Hepatocyte (in vitro differentiated cells): ENCODE data around the gene RIMBP3C. TPM values are rescaled to one million over a fixed set of nuclear protein-coding genes. Genes with fewer than 3 reads are reported as not detected.
"Not testable (repeated sequence)": the region's sequence is repeated elsewhere in the genome, so short reads cannot be mapped to it uniquely, and the experiment has no call there.

Experiments used
- DNase-seq: peaks from one replicate; pipeline ENCODE4 v3.0.0-alpha.2; 2016; ENCODE audit warnings: low spot score
- H2AFZ ChIP-seq: fragments of 200-600 bp; sonication (generic); 2 replicates; pipeline ENCODE4 v1.6.0; 2016; ENCODE audit warnings: antibody characterized with exemption, mild to moderate bottlenecking
- H3K27ac ChIP-seq: fragments of 200-600 bp; sonication (generic); 2 replicates; pipeline ENCODE4 v1.5.1; 2016; ENCODE audit warnings: mild to moderate bottlenecking
- H3K27me3 ChIP-seq: fragments of 200-600 bp; sonication (generic); 2 replicates; pipeline ENCODE4 v1.6.1; 2016
- H3K36me3 ChIP-seq: fragments of 200-600 bp; sonication (generic); replicated peaks from 2 replicates; pipeline ENCODE4 v1.5.1; 2016; ENCODE audit warnings: low read depth; ENCODE audit not compliant: insufficient read depth
- H3K4me1 ChIP-seq: fragments of 200-600 bp; sonication (generic); 2 replicates; pipeline ENCODE4 v1.5.1; 2016; ENCODE audit warnings: mild to moderate bottlenecking, moderate library complexity; ENCODE audit not compliant: insufficient read depth
- H3K4me2 ChIP-seq: fragments of 200-600 bp; sonication (generic); 2 replicates; pipeline ENCODE4 v1.6.0; 2016
- H3K4me3 ChIP-seq: fragments of 200-600 bp; sonication (generic); 2 replicates; pipeline ENCODE4 v1.5.1; 2016; ENCODE audit warnings: mild to moderate bottlenecking
- H3K79me2 ChIP-seq: fragments of 200-600 bp; sonication (generic); 2 replicates; pipeline ENCODE4 v1.6.0; 2017; ENCODE audit warnings: mild to moderate bottlenecking
- H3K9me2 ChIP-seq: fragments of 200-600 bp; sonication (generic); replicated peaks from 2 replicates; pipeline ENCODE4 v1.6.0; 2017; ENCODE audit warnings: mild to moderate bottlenecking; ENCODE audit not compliant: insufficient read depth
- H3K9me3 ChIP-seq: fragments of 200-600 bp; sonication (generic); 2 replicates; pipeline ENCODE4 v1.5.1; 2016; ENCODE audit warnings: low read depth, mild to moderate bottlenecking
- H4K20me1 ChIP-seq: fragments of 200-600 bp; sonication (generic); 2 replicates; pipeline ENCODE4 v1.6.0; 2016; ENCODE audit warnings: mild to moderate bottlenecking; ENCODE audit not compliant: insufficient read depth, poor library complexity, severe bottlenecking
- EZH2 ChIP-seq: fragments of 200-600 bp; sonication (generic); IDR thresholded peaks from 2 replicates; pipeline ENCODE4 v1.6.1; 2016; ENCODE audit warnings: antibody characterized with exemption, mild to moderate bottlenecking, borderline replicate concordance
- EZH2phosphoT487 ChIP-seq: fragments of 200-600 bp; sonication (generic); IDR thresholded peaks from one replicate; pipeline ENCODE4 v1.6.1; 2018; ENCODE audit warnings: antibody characterized with exemption, mild to moderate bottlenecking, low read depth, moderate library complexity; ENCODE audit not compliant: unreplicated experiment, severe bottlenecking
- WGBS: methylation state at CpG from one replicate; pipeline ENCODE4 v1.1.6; 2016; ENCODE audit warnings: low lambda C conversion rate; ENCODE audit errors: missing lambda C conversion rate; 5-methylcytosine and 5-hydroxymethylcytosine counted together
- polyA plus RNA-seq: library from polyadenylated mRNA; unstranded; fragments of >200 nt; fragmentation: Nextera tagmentation; extraction: Ambion mirVana; gene quantifications from 2 replicates; pipeline ENCODE4 v1.2.1, GENCODE V29; 2016
- total RNA-seq: library from RNA; depleted of rRNA; stranded (reverse); fragments of >200 nt; gene quantifications from 2 replicates; pipeline ENCODE4 v1.2.3, GENCODE V29; 2014
- TF ChIP-seq, protein P1 (sequence below): fragments of 200-600 bp; sonication (generic); IDR thresholded peaks from 2 replicates; pipeline ENCODE4 v1.5.1; 2016; ENCODE audit warnings: antibody characterized with exemption, mild to moderate bottlenecking; ENCODE audit not compliant: poor library complexity

Gene RIMBP3C
- total and polyA plus RNA-seq, 2 experiments from 2014 or later = 0.30 TPM; not detected in 1

- H3K79me2 ChIP-seq = peaks cover 100% of the 10 kb centered on the region
- H3K4me2 ChIP-seq = no peak overlapping the region
- H3K27ac ChIP-seq = no peak overlapping the region
- no peaks in the 10 kb centered on the region for H3K9me3 ChIP-seq
- H2AFZ ChIP-seq = no peak overlapping the region
- DNase-seq = no peak
- WGBS = 100% methylated on average over 2 of the region's 2 CpGs
- no peaks in the 10 kb centered on the region for H3K9me2 ChIP-seq
- TF ChIP-seq EZH2phosphoT487 (no peak), EZH2 (no peak)
- TF ChIP-seq, protein P1, sequence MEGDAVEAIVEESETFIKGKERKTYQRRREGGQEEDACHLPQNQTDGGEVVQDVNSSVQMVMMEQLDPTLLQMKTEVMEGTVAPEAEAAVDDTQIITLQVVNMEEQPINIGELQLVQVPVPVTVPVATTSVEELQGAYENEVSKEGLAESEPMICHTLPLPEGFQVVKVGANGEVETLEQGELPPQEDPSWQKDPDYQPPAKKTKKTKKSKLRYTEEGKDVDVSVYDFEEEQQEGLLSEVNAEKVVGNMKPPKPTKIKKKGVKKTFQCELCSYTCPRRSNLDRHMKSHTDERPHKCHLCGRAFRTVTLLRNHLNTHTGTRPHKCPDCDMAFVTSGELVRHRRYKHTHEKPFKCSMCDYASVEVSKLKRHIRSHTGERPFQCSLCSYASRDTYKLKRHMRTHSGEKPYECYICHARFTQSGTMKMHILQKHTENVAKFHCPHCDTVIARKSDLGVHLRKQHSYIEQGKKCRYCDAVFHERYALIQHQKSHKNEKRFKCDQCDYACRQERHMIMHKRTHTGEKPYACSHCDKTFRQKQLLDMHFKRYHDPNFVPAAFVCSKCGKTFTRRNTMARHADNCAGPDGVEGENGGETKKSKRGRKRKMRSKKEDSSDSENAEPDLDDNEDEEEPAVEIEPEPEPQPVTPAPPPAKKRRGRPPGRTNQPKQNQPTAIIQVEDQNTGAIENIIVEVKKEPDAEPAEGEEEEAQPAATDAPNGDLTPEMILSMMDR = no peak
- no peaks in the 10 kb centered on the region for H3K4me1 ChIP-seq
- no peak overlapping the region for H3K4me3 ChIP-seq
- no peaks in the 10 kb centered on the region for H3K27me3 ChIP-seq
- peaks cover 100% of the 10 kb centered on the region for H4K20me1 ChIP-seq
- no peaks in the 10 kb centered on the region for H3K36me3 ChIP-seq
Observed at GRCh38 chr22:21585389-21585788, 34.1 kb upstream of the RIMBP3C start.

- TF ChIP-seq, protein P1 = no peak
- no peak for TF ChIP-seq EZH2
- no peak for TF ChIP-seq EZH2phosphoT487
- no peaks in the 10 kb centered on the region for H3K9me2 ChIP-seq
- H3K27me3 ChIP-seq = no peaks in the 10 kb centered on the region
- H3K4me2 ChIP-seq = no peak overlapping the region
- H4K20me1 ChIP-seq = peaks cover 100% of the 10 kb centered on the region
- peaks cover 100% of the 10 kb centered on the region for H3K79me2 ChIP-seq
- no peak overlapping the region for H2AFZ ChIP-seq
- H3K4me1 ChIP-seq = peaks cover 12% of the 10 kb centered on the region
- no peak for DNase-seq
- WGBS = 87% methylated on average over 10 of the region's 10 CpGs
- no peaks in the 10 kb centered on the region for H3K36me3 ChIP-seq
- no peak overlapping the region for H3K4me3 ChIP-seq
- no peaks in the 10 kb centered on the region for H3K9me3 ChIP-seq
- H3K27ac ChIP-seq = no peak overlapping the region
Observed at GRCh38 chr22:21582801-21583740, 31.8 kb upstream of the RIMBP3C start.

GRCh38 chr22:21581009-21581713 lies 29.9 kb upstream of the RIMBP3C start:
- H4K20me1 ChIP-seq = peaks cover 100% of the 10 kb centered on the region
- H3K4me2 ChIP-seq, H3K36me3 ChIP-seq, H3K27me3 ChIP-seq, DNase-seq, H3K27ac ChIP-seq, H3K9me2 ChIP-seq, H3K9me3 ChIP-seq, H3K4me3 ChIP-seq, H2AFZ ChIP-seq: not testable (repeated sequence)
- peaks cover 100% of the 10 kb centered on the region for H3K79me2 ChIP-seq
- WGBS = 97% methylated on average over 10 of the region's 10 CpGs
- peaks cover 21% of the 10 kb centered on the region for H3K4me1 ChIP-seq

DNA sequence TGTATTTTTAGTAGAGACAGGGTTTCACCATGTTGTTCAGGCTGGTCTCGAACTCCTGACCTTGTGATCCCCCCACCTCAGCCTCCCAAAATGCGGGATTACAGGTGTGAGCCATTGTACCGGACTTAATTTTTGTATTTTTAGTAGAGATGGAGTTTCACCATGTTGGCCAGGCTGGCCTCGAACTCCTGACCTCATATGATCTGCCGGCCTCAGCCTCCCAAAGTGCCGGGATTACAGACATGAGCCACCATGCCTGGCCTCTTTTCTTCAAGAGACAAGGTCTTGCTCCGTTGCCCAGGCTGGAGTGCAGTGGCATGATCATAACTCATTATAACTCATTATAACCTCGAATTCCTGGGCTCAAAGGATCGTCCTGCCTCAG lies 29.4 kb upstream of the RIMBP3C start:
- not testable (repeated sequence) for H3K27ac ChIP-seq, H3K9me3 ChIP-seq, H3K27me3 ChIP-seq, H3K36me3 ChIP-seq, H2AFZ ChIP-seq, DNase-seq, H3K9me2 ChIP-seq, H3K4me2 ChIP-seq, H3K4me3 ChIP-seq
- Histone ChIP-seq H4K20me1 (peaks cover 100% of the 10 kb centered on the region), H3K4me1 (peaks cover 21% of the 10 kb centered on the region), H3K79me2 (peaks cover 100% of the 10 kb centered on the region)
- 97% methylated on average over 9 of the region's 9 CpGs for WGBS
